NCI-H2227 treated with DMSO at 0.1 percent for 48 hours (cell line): Measurements from ENCODE around the gene NMRK2.
"Not testable (repeated sequence)": the region's sequence is repeated elsewhere in the genome, so short reads cannot be mapped to it uniquely, and the experiment has no call there.

Source experiments
- DNase-seq: peaks from one replicate; lab custom pipeline; 2025; lab: John Stamatoyannopoulos, UW

Gene NMRK2

GRCh38 chr19:3932931-3933810, at the start of gene NMRK2:
NMRK2 (plus strand) TSS chr19:3933069; CDS start chr19:3933672, 603 bp downstream.
- DNase-seq: peak; percentile 8

GRCh38 chr19:3890591-3890990, 42.3 kb upstream of the NMRK2 start:
- no peak for DNase-seq

GRCh38 chr19:3893509-3894179, 39.2 kb upstream of the NMRK2 start:
- no peak for DNase-seq

- DNase-seq: not testable (repeated sequence)
Observed at GRCh38 chr19:3894959-3895358, 37.9 kb upstream of the NMRK2 start.

DNA sequence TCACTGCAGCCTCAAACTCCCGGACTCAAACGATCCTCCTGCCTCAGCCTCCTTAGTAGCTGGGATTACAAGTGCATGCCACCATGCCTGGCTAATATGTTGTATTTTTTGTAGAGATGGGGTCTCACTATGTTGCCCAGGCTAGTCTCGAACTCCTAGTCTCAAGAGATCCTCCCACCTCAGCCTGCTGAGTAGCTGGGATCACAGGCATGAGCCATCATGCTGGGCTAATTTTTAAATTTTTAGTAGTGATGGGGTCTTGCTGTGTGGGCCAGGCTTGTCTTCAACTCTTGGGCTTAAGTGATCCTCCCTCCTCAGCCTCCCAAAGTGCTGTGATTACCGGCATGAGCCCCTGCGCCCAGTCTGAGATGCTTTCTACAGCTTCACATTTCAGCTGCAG, 37.1 kb upstream of the NMRK2 start:
- DNase-seq: no peak

DNA sequence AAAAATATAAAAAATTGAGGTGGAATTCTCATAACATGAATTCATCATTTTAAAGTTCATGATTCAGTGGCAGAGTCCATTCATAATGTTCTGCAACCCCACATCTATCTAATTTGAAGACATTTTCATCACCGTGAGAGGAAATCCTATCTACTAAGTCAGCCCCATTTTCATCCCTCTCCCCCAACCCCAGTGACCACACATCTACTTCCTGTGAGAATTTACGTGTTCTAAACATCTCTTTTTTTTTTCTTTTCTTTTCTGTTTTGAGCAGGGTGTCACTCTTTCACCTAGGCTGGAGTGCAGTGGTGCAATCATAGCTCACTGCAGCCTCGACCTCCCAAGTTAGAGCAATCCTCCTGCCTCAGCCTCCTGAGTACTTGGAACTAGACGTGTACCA, 34.9 kb upstream of the NMRK2 start:
- DNase-seq: no peak

DNA sequence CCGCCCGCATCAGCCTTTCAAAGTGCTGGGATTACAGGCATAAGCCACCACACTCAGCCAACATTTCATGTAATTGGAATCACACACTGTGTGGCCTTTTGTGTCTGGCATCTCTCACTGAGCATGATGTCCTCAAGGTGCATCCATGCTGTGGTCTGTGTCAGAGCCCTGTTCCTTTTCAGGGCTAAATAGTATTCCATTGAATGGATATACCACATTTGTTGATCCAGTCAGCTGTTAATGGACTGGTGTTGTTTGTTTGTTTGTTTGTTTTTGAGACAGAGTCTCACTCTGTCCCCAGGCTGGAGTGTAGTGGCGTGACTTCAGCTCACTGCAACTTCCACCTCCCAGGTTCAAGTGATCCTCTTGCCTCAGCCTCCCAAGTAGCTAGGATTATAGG, 34.4 kb upstream of the NMRK2 start:
- no peak for DNase-seq

- no peak for DNase-seq
Observed at GRCh38 chr19:3899531-3900294, 33.2 kb upstream of the NMRK2 start.

DNA sequence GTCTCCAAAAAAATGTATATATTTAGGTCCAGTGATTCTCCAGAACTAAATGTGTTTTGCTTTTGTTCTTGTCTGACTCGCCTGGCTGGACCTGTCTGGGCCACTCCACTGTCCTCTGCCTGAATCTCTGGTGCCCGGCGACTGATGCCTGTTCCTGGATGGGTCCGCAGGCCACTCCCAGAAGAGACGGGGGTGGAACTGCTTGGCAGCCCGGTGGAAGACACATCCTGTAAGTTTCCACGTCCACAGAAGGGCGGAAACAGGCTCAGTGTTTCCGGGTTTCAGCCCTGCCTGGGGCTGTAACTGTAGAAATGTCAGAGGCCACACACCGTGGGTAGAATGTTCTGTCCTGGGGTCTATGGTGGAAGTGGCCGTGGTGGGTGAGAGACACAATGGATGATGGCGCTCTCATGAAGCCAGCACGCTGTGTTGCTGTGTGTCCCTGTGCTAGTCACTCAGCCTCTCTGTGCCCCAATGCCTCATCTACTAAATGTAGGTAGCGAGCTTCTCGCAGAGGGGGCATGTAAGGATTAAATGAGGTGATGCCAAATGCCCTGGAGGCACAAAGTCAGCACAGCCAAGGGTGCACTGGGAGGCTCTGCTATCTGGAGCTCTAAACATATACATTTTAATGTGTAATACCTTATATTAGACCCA, 30.4 kb upstream of the NMRK2 start:
- no peak for DNase-seq

DNA sequence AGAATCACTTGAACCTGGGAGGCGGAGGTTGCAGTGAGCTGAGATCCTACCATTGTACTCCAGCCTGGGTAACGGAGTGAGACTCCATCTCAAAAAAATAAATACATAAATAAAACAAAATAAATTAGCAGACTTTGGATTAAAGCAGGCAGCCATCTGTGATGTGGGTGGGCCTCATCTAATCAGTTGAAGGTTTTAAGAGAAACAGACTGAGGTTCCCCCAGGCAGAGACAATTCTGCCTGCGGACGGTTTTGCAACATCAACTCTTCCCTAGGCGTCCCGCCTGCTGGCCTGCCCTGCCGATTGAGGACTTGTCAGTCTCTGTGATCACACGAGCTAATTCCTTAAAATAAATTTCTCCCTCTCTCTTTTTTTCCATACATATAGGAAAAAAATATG, 28.6 kb upstream of the NMRK2 start:
- DNase-seq: no peak

DNA sequence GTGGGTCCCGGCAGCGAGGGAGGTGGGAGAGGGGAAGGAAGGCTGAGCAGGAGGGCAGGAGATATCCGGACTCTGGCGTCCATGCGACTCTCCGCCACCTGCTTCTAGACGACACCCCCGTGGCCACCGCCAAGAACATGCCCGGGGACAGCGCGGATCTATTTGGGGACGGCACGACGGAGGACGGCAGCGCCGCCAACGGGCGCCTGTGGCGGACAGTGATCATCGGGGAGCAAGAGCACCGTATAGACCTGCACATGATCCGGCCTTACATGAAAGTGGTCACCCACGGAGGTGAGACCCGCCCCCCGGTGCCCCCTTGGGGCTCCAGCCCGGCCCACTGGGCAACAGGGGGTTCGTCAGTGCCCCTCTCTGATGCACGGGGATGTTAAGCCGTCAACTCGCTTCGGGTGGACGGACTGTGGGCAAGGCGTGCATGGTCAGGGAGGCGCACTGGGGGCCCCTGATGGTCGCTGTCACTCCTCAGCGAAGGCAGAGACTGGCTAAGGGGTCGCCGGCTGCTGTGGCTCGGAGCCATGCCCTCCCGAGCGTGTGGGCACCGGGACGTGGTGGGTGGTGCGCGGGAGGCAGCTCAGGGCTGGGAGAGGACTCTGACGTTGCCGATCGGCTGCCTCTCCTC, 25.1 kb upstream of the NMRK2 start:
- DNase-seq: no peak

GRCh38 chr19:3908266-3909054, 24.4 kb upstream of the NMRK2 start:
- no peak for DNase-seq

GRCh38 chr19:3910105-3910504, 22.8 kb upstream of the NMRK2 start:
- DNase-seq: no peak

DNA sequence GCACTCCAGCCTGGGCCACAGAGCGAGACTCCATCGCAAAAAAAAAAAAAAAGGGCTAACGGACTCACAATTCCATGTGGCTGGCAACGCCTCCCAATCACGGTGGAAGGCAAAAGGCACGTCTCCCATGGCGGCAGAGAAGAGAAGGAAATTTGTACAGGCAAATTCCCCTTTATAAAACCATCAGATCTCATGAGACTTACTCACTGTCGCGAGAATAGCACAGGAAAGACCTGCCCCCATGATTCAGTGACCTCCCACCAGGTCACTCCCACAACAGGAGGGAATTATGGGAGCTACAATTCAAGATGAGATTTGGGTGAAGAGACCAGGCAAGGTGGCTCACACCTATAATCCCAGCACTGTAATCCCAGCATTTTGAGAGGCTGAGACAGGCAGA, 18.7 kb upstream of the NMRK2 start:
- DNase-seq: no peak

GRCh38 chr19:3916033-3916432, 16.8 kb upstream of the NMRK2 start:
- no peak for DNase-seq

- no peak for DNase-seq
Observed at GRCh38 chr19:3919793-3920192, 13.1 kb upstream of the NMRK2 start.

DNA sequence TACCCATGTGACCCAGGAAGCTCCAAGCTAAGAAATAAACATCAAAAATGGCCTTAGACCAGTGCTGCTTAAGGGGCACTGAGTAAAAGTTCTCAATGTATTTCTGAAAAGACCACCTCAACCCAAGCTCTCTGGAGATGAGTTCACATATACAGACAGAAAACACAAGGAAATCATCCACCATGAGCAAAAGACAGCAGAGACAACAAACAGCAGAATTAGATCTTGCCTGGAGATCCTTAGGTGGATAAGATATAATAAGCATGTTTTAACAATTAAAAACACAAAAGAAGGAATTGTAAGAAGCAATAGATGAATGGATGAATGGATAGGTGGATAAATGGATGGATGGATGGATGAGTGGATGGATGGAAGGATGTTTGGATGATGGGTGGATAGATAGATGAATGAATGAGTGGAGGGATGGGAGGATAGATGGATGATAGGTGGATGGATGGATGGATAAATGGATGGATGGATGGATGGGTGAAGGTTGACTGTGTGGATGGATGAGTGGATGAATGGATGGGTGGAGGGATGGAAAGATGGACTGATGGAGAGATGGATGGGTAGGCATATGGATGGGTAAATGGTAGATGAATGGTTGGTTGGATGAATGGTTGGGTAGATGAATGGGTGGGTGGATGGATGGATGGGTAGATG, 9.6 kb upstream of the NMRK2 start:
- no peak for DNase-seq

DNA sequence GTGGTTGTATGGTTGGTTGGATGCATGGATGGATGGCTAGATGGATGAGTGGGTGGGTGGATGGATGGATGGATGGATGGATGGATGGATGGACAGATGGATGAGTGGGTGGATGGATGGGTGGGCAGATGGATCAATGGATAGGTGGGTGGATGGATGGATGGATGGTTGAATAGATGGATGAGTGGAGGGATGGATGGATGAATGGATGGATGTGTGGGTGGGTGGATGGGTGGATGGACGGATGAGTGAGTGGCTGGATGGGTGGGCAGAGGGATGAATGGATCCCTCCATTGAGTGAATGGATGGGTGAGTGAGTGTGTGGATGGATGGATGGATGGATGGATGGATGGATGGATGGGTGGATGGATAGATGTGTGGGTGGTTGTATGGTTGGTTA, 9.0 kb upstream of the NMRK2 start:
- no peak for DNase-seq

DNA sequence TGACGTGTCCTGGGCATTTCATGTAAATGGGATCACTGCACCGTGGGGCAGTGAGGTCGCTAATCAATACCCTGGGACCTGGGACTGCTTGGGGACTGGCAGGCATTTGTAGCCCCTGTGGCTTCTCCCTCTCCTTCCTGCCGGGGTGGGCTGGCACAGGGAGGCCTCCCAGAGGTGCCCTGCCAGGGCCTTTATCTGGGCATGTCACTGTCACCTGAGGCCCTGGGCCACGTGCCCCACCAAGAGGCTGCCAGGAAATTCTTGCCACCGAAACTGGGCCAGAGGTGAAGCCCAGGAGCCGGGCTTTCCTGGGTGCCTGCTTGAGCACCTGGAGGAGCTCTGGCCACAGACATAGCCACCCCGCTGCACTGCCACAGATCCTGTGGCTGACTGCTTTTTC, 1.8 kb upstream of the NMRK2 start:
- no peak for DNase-seq
